Trophoblast cell (in vitro differentiated cells and primary cell): ENCODE data around the gene RCAN3.
"Not testable (repeated sequence)": the region's sequence is repeated elsewhere in the genome, so short reads cannot be mapped to it uniquely, and the experiment has no call there.

Experiments used
- DNase-seq, 2 donors: peaks; one replicate each; pipeline ENCODE4 v3.0.0-alpha.2; 2016
- H2AFZ ChIP-seq: 2 replicates; pipeline ENCODE4 v1.6.1; 2013; ENCODE audit warnings: low read length, moderate library complexity, mild to moderate bottlenecking; ENCODE audit not compliant: insufficient read depth, poor library complexity
- H2AK5ac ChIP-seq: 2 replicates; pipeline ENCODE4 v1.6.1; 2013; ENCODE audit warnings: mild to moderate bottlenecking, low read length
- H2BK120ac ChIP-seq: 2 replicates; pipeline ENCODE4 v1.6.1; 2013; ENCODE audit warnings: low read length, mild to moderate bottlenecking, moderate library complexity; ENCODE audit not compliant: insufficient read depth, poor library complexity
- H2BK12ac ChIP-seq: 2 replicates; pipeline ENCODE4 v1.6.1; 2013; ENCODE audit warnings: mild to moderate bottlenecking, low read length, moderate library complexity
- H2BK5ac ChIP-seq: 2 replicates; pipeline ENCODE4 v1.6.1; 2013; ENCODE audit warnings: low read length, low read depth, moderate library complexity, mild to moderate bottlenecking; ENCODE audit not compliant: poor library complexity
- H3K14ac ChIP-seq: 2 replicates; pipeline ENCODE4 v1.6.1; 2013; ENCODE audit warnings: mild to moderate bottlenecking, low read length
- H3K18ac ChIP-seq: 2 replicates; pipeline ENCODE4 v1.6.1; 2013; ENCODE audit warnings: mild to moderate bottlenecking, low read length
- H3K23ac ChIP-seq: 2 replicates; pipeline ENCODE4 v1.6.1; 2013; ENCODE audit warnings: low read length
- H3K27ac ChIP-seq: 2 replicates; pipeline ENCODE4 v1.5.1; 2013; ENCODE audit warnings: low read depth, mild to moderate bottlenecking, inconsistent platforms, low read length, moderate library complexity
- H3K27me3 ChIP-seq: 2 replicates; pipeline ENCODE4 v1.6.1; 2013; ENCODE audit warnings: inconsistent platforms, mild to moderate bottlenecking, low read length, moderate library complexity; ENCODE audit not compliant: insufficient read depth
- H3K36me3 ChIP-seq, 2 experiments: 1 replicate in 1 of 2; 2 replicates in 1 of 2; pipeline ENCODE4 v1.6.1; 2013; ENCODE audit warnings: low read length in 2 of 2, mild to moderate bottlenecking in 2 of 2, moderate library complexity in 1 of 2; ENCODE audit not compliant: insufficient read depth in 2 of 2, control insufficient read depth in 1 of 2
- H3K4ac ChIP-seq: 2 replicates; pipeline ENCODE4 v1.6.1; 2013; ENCODE audit warnings: low read depth, mild to moderate bottlenecking, low read length, moderate library complexity
- H3K4me1 ChIP-seq, 2 experiments: 1 replicate in 1 of 2; 2 replicates in 1 of 2; pipeline ENCODE4 v1.6.1; 2013; ENCODE audit warnings: low read length in 2 of 2, mild to moderate bottlenecking in 2 of 2, moderate library complexity in 1 of 2; ENCODE audit not compliant: insufficient read depth in 2 of 2, control insufficient read depth in 1 of 2
- H3K4me2 ChIP-seq: 2 replicates; pipeline ENCODE4 v1.6.1; 2013; ENCODE audit warnings: inconsistent platforms, mild to moderate bottlenecking, low read length, moderate library complexity
- H3K4me3 ChIP-seq: 2 replicates; pipeline ENCODE4 v1.5.1; 2013; ENCODE audit warnings: mild to moderate bottlenecking, low read depth, low read length, inconsistent platforms
- H3K79me1 ChIP-seq: one replicate; pipeline ENCODE4 v1.6.1; 2013; ENCODE audit warnings: low read length
- H3K79me2 ChIP-seq: 2 replicates; pipeline ENCODE4 v1.6.1; 2013; ENCODE audit warnings: low read length, mild to moderate bottlenecking; ENCODE audit not compliant: control insufficient read depth, insufficient read depth, poor library complexity
- H3K9ac ChIP-seq: 2 replicates; pipeline ENCODE4 v1.6.1; 2013; ENCODE audit warnings: mild to moderate bottlenecking, low read length
- H3K9me3 ChIP-seq: 2 replicates; pipeline ENCODE4 v1.6.1; 2013; ENCODE audit warnings: low read depth, mild to moderate bottlenecking, control low read depth, inconsistent platforms, low read length; ENCODE audit not compliant: insufficient read depth
- H4K12ac ChIP-seq: 2 replicates; pipeline ENCODE4 v1.6.1; 2013; ENCODE audit warnings: low read depth, mild to moderate bottlenecking, low read length, moderate library complexity
- H4K8ac ChIP-seq: 2 replicates; pipeline ENCODE4 v1.6.1; 2013; ENCODE audit warnings: low read depth, mild to moderate bottlenecking, low read length, moderate library complexity
- H4K91ac ChIP-seq: one replicate; pipeline ENCODE4 v1.6.1; 2013; ENCODE audit warnings: low read depth, mild to moderate bottlenecking, low read length, moderate library complexity
- WGBS: extraction: QIAGEN DNeasy Blood & Tissue Kit; methylation state at CpG from one replicate; pipeline ENCODE4 v1.1.7; 2013; ENCODE audit warnings: missing lambda C conversion rate; ENCODE audit not compliant: insufficient read length, insufficient coverage; ENCODE audit errors: extremely low coverage; 5-methylcytosine and 5-hydroxymethylcytosine counted together

The RCAN3 gene

GRCh38 chr1:24484199-24484598 lies 18.4 kb upstream of the RCAN3 start:
- no peak overlapping the region for H3K14ac ChIP-seq
- no peaks in the 10 kb centered on the region for H3K79me1 ChIP-seq
- no peak overlapping the region for H2AK5ac ChIP-seq
- H2BK12ac ChIP-seq = no peak overlapping the region
- H3K4me3 ChIP-seq = no peak overlapping the region
- no CpG with 5 or more reads among the region's 4 CpGs for WGBS
- DNase-seq = no peak
- no peak overlapping the region for H4K91ac ChIP-seq
- no peak overlapping the region for H3K23ac ChIP-seq
- H3K79me2 ChIP-seq = no peaks in the 10 kb centered on the region
- no peak overlapping the region for H2BK5ac ChIP-seq
- no peak overlapping the region for H3K9ac ChIP-seq
- H4K8ac ChIP-seq = no peak overlapping the region
- no peaks in the 10 kb centered on the region for H3K4me1 ChIP-seq
- H2BK120ac ChIP-seq = no peak overlapping the region
- no peak overlapping the region for H3K4me2 ChIP-seq
- no peaks in the 10 kb centered on the region for H3K27me3 ChIP-seq
- no peaks in the 10 kb centered on the region for H3K36me3 ChIP-seq
- H3K27ac ChIP-seq = no peak overlapping the region
- no peak overlapping the region for H4K12ac ChIP-seq
- H3K4ac ChIP-seq = no peak overlapping the region
- no peak overlapping the region for H2AFZ ChIP-seq
- H3K9me3 ChIP-seq = no peaks in the 10 kb centered on the region
- H3K18ac ChIP-seq = no peak overlapping the region

- H3K36me3 ChIP-seq = no peaks in the 10 kb centered on the region
- no peak overlapping the region for H3K9ac ChIP-seq
- no peak overlapping the region for H3K18ac ChIP-seq
- no peak overlapping the region for H2AFZ ChIP-seq
- H3K79me2 ChIP-seq = no peaks in the 10 kb centered on the region
- no peak overlapping the region for H2AK5ac ChIP-seq
- H3K9me3 ChIP-seq = peaks cover 12% of the 10 kb centered on the region
- no peak overlapping the region for H2BK120ac ChIP-seq
- WGBS = no CpG with 5 or more reads among the region's 7 CpGs
- no peak overlapping the region for H3K27ac ChIP-seq
- no peak overlapping the region for H3K4me3 ChIP-seq
- no peak overlapping the region for H4K91ac ChIP-seq
- H3K27me3 ChIP-seq = no peaks in the 10 kb centered on the region
- H3K4me1 ChIP-seq = no peaks in the 10 kb centered on the region
- no peaks in the 10 kb centered on the region for H3K79me1 ChIP-seq
- H3K4ac ChIP-seq = no peak overlapping the region
- H3K4me2 ChIP-seq = no peak overlapping the region
- no peak overlapping the region for H2BK12ac ChIP-seq
- H2BK5ac ChIP-seq = no peak overlapping the region
- H4K8ac ChIP-seq = no peak overlapping the region
- DNase-seq = no peak
- H4K12ac ChIP-seq = no peak overlapping the region
- H3K23ac ChIP-seq = no peak overlapping the region
- H3K14ac ChIP-seq = no peak overlapping the region
Observed at GRCh38 chr1:24486331-24487065, 16.1 kb upstream of the RCAN3 start.

GRCh38 chr1:24487455-24487854 lies 15.2 kb upstream of the RCAN3 start:
- no peak overlapping the region for H3K4me2 ChIP-seq
- no peak overlapping the region for H3K14ac ChIP-seq
- H3K27me3 ChIP-seq = no peaks in the 10 kb centered on the region
- no peak overlapping the region for H3K9ac ChIP-seq
- no peak overlapping the region for H2BK5ac ChIP-seq
- H3K79me1 ChIP-seq = no peaks in the 10 kb centered on the region
- no peak overlapping the region for H4K91ac ChIP-seq
- no peaks in the 10 kb centered on the region for H3K79me2 ChIP-seq
- H3K36me3 ChIP-seq = no peaks in the 10 kb centered on the region
- H2BK120ac ChIP-seq = no peak overlapping the region
- no peak overlapping the region for H3K27ac ChIP-seq
- peaks cover 12% of the 10 kb centered on the region for H3K9me3 ChIP-seq
- no peak overlapping the region for H4K12ac ChIP-seq
- H3K4ac ChIP-seq = no peak overlapping the region
- no peak for DNase-seq
- WGBS = no CpG with 5 or more reads among the region's 9 CpGs
- H2AK5ac ChIP-seq = no peak overlapping the region
- no peak overlapping the region for H3K4me3 ChIP-seq
- no peak overlapping the region for H3K23ac ChIP-seq
- H4K8ac ChIP-seq = no peak overlapping the region
- no peak overlapping the region for H3K18ac ChIP-seq
- H3K4me1 ChIP-seq = no peaks in the 10 kb centered on the region
- H2BK12ac ChIP-seq = no peak overlapping the region
- no peak overlapping the region for H2AFZ ChIP-seq

GRCh38 chr1:24488159-24488558 lies 14.5 kb upstream of the RCAN3 start:
- H3K27ac ChIP-seq, H3K4ac ChIP-seq, H4K12ac ChIP-seq, H2BK5ac ChIP-seq, H3K36me3 ChIP-seq, H3K18ac ChIP-seq, H4K91ac ChIP-seq, H4K8ac ChIP-seq, H2BK120ac ChIP-seq, H3K4me2 ChIP-seq, H3K14ac ChIP-seq, H3K4me3 ChIP-seq, H3K79me1 ChIP-seq, H2AK5ac ChIP-seq, H3K27me3 ChIP-seq, H3K23ac ChIP-seq, H3K9ac ChIP-seq, DNase-seq, H3K79me2 ChIP-seq, H2AFZ ChIP-seq, H3K4me1 ChIP-seq, H2BK12ac ChIP-seq: not testable (repeated sequence)
- H3K9me3 ChIP-seq = peaks cover 12% of the 10 kb centered on the region
- no CpG with 5 or more reads among the region's 7 CpGs for WGBS
